OCI-LY1 (cell line): ENCODE data around the gene FAM120A.
A peak's percentile ranks its signal among the peaks of the same experiment; 100 is the strongest.

Source experiments
- H2AFZ ChIP-seq: fragments of 200-600 bp; sonication (generic), shearing (Covaris generic); 2 replicates; pipeline ENCODE4 v1.6.0; 2014; ENCODE audit warnings: antibody characterized with exemption, mild to moderate bottlenecking, low read length
- H3F3A ChIP-seq: fragments of 200-600 bp; sonication (generic), shearing (Covaris generic); 2 replicates; pipeline ENCODE4 v1.6.0; 2014; ENCODE audit warnings: mild to moderate bottlenecking, antibody characterized with exemption, low read length, moderate library complexity; ENCODE audit not compliant: insufficient read depth
- H3K27ac ChIP-seq: fragments of 200-600 bp; sonication (generic); 2 replicates; pipeline ENCODE4 v1.5.1; 2014; ENCODE audit warnings: low read length, mixed run types, mild to moderate bottlenecking, low read depth; ENCODE audit not compliant: poor library complexity, severe bottlenecking
- H3K27me3 ChIP-seq: fragments of 200-600 bp; sonication (generic); 2 replicates; pipeline ENCODE4 v1.6.0; 2014; ENCODE audit warnings: antibody characterized with exemption, mild to moderate bottlenecking, low read length, moderate library complexity; ENCODE audit not compliant: insufficient read depth
- H3K36me3 ChIP-seq: fragments of 200-600 bp; sonication (generic); 2 replicates; pipeline ENCODE4 v1.6.1; 2014; ENCODE audit warnings: mild to moderate bottlenecking, antibody characterized with exemption, low read length, moderate library complexity, mixed read lengths; ENCODE audit not compliant: insufficient read depth
- H3K4me1 ChIP-seq: fragments of 200-600 bp; sonication (generic); 2 replicates; pipeline ENCODE4 v1.5.1; 2014; ENCODE audit warnings: mild to moderate bottlenecking, low read length, moderate library complexity; ENCODE audit not compliant: insufficient read depth, severe bottlenecking
- H3K4me2 ChIP-seq: fragments of 200-600 bp; sonication (generic), shearing (Covaris generic); 2 replicates; pipeline ENCODE4 v1.6.1; 2014; ENCODE audit warnings: low read length
- H3K4me3 ChIP-seq: fragments of 200-600 bp; sonication (generic); 2 replicates; pipeline ENCODE4 v1.5.1; 2014; ENCODE audit warnings: low read length, low read depth, mild to moderate bottlenecking, mixed read lengths; ENCODE audit not compliant: poor library complexity, severe bottlenecking
- H3K79me2 ChIP-seq: fragments of 200-600 bp; shearing (Covaris generic); 2 replicates; pipeline ENCODE4 v1.6.1; 2016; ENCODE audit warnings: mixed run types, low read length, mixed read lengths; ENCODE audit not compliant: insufficient read depth
- H3K9ac ChIP-seq: fragments of 200-600 bp; sonication (generic), shearing (Covaris generic); 2 replicates; pipeline ENCODE4 v1.6.1; 2014; ENCODE audit warnings: mild to moderate bottlenecking, low read length, mixed read lengths
- H3K9me2 ChIP-seq: fragments of 200-600 bp; sonication (generic), shearing (Covaris generic); 2 replicates; pipeline ENCODE4 v1.6.1; 2014; ENCODE audit warnings: low read depth, mild to moderate bottlenecking, low read length, mixed read lengths
- H3K9me3 ChIP-seq: fragments of 200-600 bp; shearing (Covaris generic); 2 replicates; pipeline ENCODE4 v1.6.1; 2014; ENCODE audit warnings: low read length, mixed read lengths
- H4K20me1 ChIP-seq: fragments of 200-600 bp; sonication (generic), shearing (Covaris generic); 2 replicates; pipeline ENCODE4 v1.6.0; 2016; ENCODE audit warnings: mild to moderate bottlenecking, low read length; ENCODE audit not compliant: insufficient read depth
- EZH2 ChIP-seq: fragments of 200-600 bp; sonication (generic), shearing (Covaris generic); IDR thresholded peaks from 2 replicates; pipeline ENCODE4 v1.8.0; 2017; ENCODE audit warnings: borderline replicate concordance, mixed run types, mild to moderate bottlenecking, antibody characterized with exemption, low read length, moderate library complexity, mixed read lengths
- TF ChIP-seq, protein P1 (sequence below): fragments of 200-600 bp; sonication (generic), shearing (Covaris generic); IDR thresholded peaks from 2 replicates; pipeline ENCODE4 v1.5.1; 2017; ENCODE audit warnings: mild to moderate bottlenecking, antibody characterized with exemption, low read length, moderate library complexity, mixed read lengths

Gene FAM120A

DNA sequence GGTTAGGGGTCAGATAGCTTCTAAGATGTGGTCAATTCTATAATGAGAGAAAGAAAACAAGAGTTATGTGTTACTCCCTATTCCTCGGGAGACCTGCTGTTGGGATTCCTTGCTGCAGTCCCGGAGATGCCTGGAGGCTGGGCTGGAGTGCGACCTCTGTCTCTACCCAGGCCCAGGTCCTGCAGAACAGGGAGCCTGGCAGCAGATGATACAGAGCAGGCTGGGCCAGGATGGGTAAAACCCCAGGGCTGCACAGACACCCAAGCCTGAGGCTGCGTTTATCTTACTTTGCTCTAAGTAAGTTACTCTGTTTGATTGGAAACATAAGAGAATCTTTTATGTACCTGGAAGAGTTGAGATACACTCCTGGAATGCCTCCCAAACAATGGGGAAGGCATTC lies 28.8 kb downstream of the FAM120A start:
- no peaks in the 10 kb centered on the region for H3K4me1 ChIP-seq
- H3K27ac ChIP-seq: no peak overlapping the region
- no peaks in the 10 kb centered on the region for H3K9me3 ChIP-seq
- no peaks in the 10 kb centered on the region for H4K20me1 ChIP-seq
- H3K79me2 ChIP-seq: peaks cover 28% of the 10 kb centered on the region; the same call in 1 of the 2 replicates
- no peak overlapping the region for H3K9ac ChIP-seq
- no peaks in the 10 kb centered on the region for H3K9me2 ChIP-seq
- H2AFZ ChIP-seq: no peak overlapping the region
- peaks cover 78% of the 10 kb centered on the region for H3K36me3 ChIP-seq
- no peaks in the 10 kb centered on the region for H3F3A ChIP-seq
- TF ChIP-seq, protein P1, sequence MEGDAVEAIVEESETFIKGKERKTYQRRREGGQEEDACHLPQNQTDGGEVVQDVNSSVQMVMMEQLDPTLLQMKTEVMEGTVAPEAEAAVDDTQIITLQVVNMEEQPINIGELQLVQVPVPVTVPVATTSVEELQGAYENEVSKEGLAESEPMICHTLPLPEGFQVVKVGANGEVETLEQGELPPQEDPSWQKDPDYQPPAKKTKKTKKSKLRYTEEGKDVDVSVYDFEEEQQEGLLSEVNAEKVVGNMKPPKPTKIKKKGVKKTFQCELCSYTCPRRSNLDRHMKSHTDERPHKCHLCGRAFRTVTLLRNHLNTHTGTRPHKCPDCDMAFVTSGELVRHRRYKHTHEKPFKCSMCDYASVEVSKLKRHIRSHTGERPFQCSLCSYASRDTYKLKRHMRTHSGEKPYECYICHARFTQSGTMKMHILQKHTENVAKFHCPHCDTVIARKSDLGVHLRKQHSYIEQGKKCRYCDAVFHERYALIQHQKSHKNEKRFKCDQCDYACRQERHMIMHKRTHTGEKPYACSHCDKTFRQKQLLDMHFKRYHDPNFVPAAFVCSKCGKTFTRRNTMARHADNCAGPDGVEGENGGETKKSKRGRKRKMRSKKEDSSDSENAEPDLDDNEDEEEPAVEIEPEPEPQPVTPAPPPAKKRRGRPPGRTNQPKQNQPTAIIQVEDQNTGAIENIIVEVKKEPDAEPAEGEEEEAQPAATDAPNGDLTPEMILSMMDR: no peak
- TF ChIP-seq EZH2: no peak
- H3K27me3 ChIP-seq: no peaks in the 10 kb centered on the region
- no peak overlapping the region for H3K4me3 ChIP-seq
- H3K4me2 ChIP-seq: no peak overlapping the region

DNA sequence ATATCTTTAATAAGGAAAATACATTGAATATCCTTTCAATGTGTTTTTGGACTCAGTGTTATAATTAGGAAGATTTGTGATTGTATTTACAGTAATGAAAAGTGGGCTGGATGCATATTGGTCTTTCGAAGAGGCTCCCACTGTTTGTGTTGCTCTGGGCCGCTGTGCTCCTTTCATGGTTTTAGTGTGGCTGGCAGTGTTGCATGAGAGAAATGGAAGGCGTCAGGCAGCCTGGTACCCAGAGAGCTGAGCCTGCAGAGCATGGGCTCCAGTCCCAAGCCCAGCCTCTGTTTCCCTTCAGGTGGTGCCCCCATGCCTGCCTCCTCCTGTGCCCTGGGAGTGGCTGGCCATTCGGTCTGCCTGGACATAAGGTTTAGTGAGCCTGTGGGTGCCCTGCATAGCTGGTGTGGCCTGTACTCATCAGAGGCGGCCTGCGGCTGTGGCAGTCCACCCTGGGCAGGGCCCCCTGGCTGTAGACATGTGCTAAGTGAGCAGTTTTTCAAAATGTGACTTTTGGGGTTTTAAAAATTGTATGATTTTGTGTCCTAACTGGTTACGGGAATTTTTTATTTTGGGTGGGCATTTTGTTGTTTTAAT lies 29.3 kb downstream of the FAM120A start:
- Histone ChIP-seq H3K4me3 (no peak overlapping the region), H3K27me3 (no peaks in the 10 kb centered on the region), H3K79me2 (peaks cover 22% of the 10 kb centered on the region; the same call in 1 of the 2 replicates), H4K20me1 (no peaks in the 10 kb centered on the region), H3K4me1 (no peaks in the 10 kb centered on the region), H3K36me3 (peaks cover 78% of the 10 kb centered on the region), H3K9ac (no peak overlapping the region), H3K9me3 (no peaks in the 10 kb centered on the region), H3F3A (no peaks in the 10 kb centered on the region), H3K27ac (no peak overlapping the region), H3K9me2 (no peaks in the 10 kb centered on the region), H3K4me2 (no peak overlapping the region), H2AFZ (no peak overlapping the region)
- no peak for TF ChIP-seq EZH2
- TF ChIP-seq, protein P1: peak; percentile 9; the same call in 1 of the 2 replicates

DNA sequence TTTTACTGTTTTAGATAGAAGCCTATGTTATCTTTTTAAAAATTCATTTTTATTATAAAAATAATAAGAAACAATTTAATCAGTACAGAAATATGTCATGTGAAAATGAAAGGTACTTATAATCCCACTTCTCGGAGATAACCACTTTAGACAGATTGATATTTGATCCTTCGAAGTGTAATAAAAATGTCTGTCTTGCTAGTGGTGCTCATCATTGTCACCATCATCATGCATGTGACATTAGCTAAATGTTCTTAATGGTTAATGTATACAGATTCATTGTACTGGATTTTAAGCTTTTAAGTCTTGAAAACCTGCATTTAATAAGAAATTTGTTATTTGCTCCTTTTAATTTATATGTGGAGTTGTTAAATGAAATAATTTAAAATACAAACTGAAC lies 32.0 kb downstream of the FAM120A start:
- Histone ChIP-seq H3K9ac (no peak overlapping the region), H3F3A (no peaks in the 10 kb centered on the region), H3K9me3 (no peaks in the 10 kb centered on the region), H3K36me3 (peaks cover 81% of the 10 kb centered on the region), H2AFZ (no peak overlapping the region), H3K4me3 (no peak overlapping the region), H3K79me2 (peaks cover 18% of the 10 kb centered on the region; the same call in 1 of the 2 replicates), H4K20me1 (no peaks in the 10 kb centered on the region), H3K4me1 (no peaks in the 10 kb centered on the region), H3K27me3 (no peaks in the 10 kb centered on the region), H3K4me2 (no peak overlapping the region), H3K27ac (no peak overlapping the region), H3K9me2 (no peaks in the 10 kb centered on the region)
- TF ChIP-seq, protein P1: no peak
- TF ChIP-seq EZH2: no peak
